Upper lobe of left lung (tissue), 4 donors: ENCODE measurements around the gene CD80.

Source experiments
- EP300 ChIP-seq, 4 donors: sonication (generic); formaldehyde crosslinking; IDR thresholded peaks; one replicate each; pipeline ENCODE4 v1.5.1; 2017; ENCODE audit warnings: antibody characterized with exemption in 4 of 4, control low read depth in 2 of 4
- POLR2AphosphoS5 ChIP-seq, 2 donors: sonication (generic); formaldehyde crosslinking; IDR thresholded peaks; one replicate each; pipeline ENCODE4 v1.5.1; 2017; ENCODE audit warnings: antibody characterized with exemption in 2 of 2
- TF ChIP-seq, protein P1 (sequence below), 6 experiments: fragments of 450-650 bp in 4 of 6; fragments of 200-600 bp in 2 of 6; sonication (generic) in 2 of 6; IDR thresholded peaks; one replicate each; pipeline ENCODE4 v1.5.1; 2016 to 2019; ENCODE audit warnings: antibody characterized with exemption in 6 of 6

DNA sequence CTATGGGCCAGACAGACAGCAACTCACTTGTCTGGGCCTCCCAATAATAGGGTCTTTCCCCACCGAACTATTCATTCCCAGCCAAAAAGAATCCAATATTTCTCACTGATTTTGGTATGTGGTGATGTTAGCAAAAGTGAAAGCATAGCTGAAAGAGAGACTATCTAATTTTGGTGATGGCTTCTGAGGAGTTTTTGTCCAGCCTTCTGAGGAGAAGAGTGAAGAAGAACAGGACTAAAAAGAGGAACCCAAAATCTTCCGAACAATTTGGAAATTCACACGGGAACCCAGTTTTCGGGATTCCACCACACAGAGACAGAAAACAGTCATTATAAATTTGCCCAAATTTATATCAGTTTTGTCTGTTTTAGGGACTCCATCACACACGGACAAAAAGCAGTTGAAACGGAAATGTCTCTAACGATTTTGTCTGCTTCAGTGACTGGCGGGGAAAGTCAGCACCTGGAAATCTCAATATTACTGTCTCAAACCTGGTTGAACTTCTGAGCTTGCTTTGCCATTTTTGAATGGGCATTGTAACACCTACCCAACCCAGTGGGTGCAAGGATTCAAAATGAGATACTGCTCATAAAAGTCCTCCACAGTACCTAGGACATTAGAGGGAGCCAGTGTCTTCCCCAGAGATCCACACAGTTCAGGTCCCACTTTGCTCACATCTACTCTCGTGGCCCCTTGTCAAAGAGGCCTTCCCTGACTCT is 9.1 kb downstream of the CD80 start:
- no peak for TF ChIP-seq POLR2AphosphoS5 (IDR thresholded peaks at IDR 0.05)
- TF ChIP-seq, protein P1, sequence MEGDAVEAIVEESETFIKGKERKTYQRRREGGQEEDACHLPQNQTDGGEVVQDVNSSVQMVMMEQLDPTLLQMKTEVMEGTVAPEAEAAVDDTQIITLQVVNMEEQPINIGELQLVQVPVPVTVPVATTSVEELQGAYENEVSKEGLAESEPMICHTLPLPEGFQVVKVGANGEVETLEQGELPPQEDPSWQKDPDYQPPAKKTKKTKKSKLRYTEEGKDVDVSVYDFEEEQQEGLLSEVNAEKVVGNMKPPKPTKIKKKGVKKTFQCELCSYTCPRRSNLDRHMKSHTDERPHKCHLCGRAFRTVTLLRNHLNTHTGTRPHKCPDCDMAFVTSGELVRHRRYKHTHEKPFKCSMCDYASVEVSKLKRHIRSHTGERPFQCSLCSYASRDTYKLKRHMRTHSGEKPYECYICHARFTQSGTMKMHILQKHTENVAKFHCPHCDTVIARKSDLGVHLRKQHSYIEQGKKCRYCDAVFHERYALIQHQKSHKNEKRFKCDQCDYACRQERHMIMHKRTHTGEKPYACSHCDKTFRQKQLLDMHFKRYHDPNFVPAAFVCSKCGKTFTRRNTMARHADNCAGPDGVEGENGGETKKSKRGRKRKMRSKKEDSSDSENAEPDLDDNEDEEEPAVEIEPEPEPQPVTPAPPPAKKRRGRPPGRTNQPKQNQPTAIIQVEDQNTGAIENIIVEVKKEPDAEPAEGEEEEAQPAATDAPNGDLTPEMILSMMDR (IDR thresholded peaks at IDR 0.05), result no peak
- TF ChIP-seq EP300 (IDR thresholded peaks at IDR 0.05), result no peak
